NCI-H748 (cell line): ENCODE data around the gene TRIM9.
A peak's percentile ranks its signal among the peaks of the same experiment; 100 is the strongest.

Experiments
- DNase-seq: peaks from one replicate; lab custom pipeline; 2025; ENCODE audit not compliant: unreplicated experiment; lab: John Stamatoyannopoulos, UW

Gene TRIM9

DNA sequence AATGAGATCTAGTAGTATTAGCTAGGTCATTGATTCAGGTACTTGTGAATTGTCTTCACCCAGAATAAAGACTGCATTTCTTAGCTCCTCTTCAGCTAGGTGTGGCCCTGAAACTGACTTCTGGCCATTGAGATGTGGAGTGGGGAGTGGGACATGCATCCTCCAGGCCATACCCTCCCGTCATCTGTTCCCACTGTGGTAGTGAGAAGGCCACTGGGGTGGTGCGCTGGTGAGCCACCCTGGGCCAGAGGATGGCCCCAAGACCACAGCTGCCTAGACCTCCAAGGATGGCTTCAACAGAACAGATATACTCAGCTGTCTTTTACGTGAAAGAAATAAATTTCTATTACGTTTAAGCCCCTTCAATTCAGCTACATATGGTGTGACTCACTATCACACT, 36.5 kb downstream of the TRIM9 start:
- no peak for DNase-seq

DNA sequence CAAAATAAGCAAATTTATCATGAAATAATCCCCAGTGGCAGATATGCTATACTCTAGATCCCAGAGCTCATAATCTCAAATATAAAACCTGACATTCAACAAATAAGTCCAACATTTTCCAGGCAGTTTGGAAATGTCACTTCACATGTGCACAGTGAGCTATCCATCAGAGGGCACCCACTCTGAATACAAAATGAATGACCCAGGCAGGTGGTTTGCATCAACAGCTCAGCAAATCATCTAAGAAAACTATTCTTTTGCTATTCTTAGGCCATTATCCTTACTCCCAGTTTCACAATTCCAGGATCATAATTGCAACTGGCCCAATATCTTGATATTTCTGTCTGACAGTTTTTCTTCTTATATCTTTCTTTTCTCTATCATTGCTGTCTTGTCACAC, 38.5 kb downstream of the TRIM9 start:
- DNase-seq = peak; percentile 6

DNA sequence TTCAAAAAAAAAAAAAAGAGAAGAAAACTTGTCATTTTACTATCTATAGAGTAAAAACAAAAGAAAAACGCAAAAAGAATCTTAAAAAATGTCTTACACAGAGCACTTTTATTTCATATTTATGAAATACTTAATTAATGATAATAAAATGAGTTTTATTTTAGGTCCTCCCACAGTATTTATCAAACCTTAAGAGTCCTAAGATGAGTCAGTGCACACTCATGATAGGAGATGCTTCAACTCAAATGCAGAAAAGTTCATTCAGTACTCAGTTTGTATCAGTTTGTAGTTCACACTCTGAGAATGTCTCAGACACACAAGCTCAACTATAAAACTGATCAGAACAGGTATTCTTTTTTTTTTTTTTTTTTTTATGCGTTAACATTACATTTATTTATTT, 41.7 kb downstream of the TRIM9 start:
- no peak for DNase-seq

DNA sequence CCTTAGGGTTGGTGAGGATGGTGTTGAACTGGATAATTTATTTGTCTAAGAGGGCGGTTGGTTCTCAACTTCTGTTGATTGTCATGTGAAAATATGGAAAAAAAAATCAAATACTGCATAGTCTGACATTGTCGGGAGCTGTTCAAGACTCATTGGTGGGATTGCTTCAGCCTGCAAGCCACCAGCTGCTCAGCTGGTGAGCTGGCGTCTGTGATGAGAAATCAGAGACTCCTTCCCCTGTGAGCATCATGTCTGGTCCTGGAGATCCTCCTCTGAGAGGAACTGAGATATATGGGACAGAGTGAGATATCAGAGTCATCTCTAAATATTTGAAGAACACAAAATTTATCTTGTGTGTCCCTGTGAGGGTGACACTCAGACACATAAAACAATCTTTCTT, 49.9 kb downstream of the TRIM9 start:
- DNase-seq = no peak

DNA sequence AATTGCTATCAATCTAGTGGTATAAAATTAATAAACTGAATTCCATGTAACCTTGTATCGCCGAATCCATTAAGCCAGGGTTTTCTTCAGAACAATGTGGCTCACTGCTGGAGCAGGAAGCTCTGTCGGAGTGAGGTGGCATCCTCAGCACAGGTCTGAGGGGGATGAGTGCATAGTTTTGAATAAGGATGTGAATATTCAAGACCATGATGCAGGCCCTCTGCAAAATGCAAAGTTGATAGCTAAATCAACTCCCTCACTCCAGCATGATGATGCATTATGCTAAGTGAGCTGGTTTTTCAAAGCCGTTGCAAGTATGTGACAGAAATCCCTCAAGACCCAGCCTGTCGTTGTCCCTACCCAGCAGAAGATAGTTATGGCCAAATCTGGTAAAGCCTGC, 53.0 kb downstream of the TRIM9 start:
- no peak for DNase-seq

DNA sequence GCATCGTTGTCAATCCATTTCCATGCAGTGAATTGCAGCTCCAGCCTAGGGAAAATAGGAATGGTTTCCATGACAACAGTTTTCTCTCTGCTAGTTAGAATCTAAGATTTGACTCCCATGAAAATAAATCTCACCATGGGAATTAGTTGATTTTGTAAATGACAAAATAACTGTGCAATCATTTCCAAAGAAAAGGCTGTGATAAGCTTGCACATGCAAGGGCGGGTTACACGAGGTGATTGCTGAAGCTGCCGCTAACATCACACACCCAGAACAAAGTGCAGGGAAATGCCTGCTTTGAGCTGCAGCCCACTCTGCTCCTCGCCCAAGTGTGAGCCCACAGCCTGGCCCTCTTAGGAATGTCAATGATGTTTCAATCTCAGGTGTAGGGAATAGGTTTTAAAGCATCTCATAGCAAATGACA, 53.8 kb downstream of the TRIM9 start:
- no peak for DNase-seq

DNA sequence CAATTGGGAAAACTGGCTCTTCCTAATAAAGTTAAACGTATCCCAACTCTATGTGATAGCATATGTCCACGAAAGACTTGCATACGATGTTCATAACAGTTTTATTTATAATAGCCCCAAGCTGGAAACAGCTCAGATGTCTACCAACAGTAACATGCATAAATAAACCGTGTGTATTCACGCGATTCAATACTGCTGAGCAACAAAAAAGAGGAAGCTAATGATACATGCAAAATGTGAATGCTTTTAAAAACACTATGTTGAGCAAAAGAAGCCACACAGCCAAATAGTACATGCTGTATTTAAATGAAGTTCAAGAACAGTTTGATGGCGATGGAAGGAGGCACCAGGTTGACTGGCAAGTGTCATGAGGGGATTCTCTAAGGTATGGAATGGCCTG, 55.7 kb downstream of the TRIM9 start:
- DNase-seq = no peak

DNA sequence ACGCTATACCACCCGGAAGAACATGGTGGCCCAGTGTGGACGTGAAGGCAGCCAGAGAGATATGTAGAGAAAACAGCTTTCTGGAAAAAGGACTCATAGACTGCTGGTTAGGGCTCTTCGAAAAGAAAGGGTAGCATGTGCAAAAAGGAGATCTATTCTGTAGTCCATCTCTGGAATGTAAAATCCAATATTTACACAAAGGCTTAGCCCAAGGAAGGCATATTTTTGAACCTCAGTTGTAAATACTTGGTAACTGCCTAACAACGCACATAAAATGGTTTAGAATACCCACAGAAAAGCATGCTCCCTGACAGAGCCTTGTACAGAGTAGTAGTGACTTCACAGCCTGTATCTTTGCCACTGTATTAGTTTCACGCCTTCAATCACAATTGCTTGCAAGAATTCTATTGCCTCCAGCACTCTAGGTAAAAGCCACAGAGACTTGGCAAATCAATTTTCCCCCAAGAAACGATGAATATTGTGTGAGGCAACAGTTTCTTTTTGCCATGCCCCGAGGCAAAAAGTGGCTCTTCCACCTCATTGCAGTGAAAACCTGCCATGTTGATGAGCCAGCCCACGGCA, 59.2 kb downstream of the TRIM9 start:
- peak; percentile 15 for DNase-seq

DNA sequence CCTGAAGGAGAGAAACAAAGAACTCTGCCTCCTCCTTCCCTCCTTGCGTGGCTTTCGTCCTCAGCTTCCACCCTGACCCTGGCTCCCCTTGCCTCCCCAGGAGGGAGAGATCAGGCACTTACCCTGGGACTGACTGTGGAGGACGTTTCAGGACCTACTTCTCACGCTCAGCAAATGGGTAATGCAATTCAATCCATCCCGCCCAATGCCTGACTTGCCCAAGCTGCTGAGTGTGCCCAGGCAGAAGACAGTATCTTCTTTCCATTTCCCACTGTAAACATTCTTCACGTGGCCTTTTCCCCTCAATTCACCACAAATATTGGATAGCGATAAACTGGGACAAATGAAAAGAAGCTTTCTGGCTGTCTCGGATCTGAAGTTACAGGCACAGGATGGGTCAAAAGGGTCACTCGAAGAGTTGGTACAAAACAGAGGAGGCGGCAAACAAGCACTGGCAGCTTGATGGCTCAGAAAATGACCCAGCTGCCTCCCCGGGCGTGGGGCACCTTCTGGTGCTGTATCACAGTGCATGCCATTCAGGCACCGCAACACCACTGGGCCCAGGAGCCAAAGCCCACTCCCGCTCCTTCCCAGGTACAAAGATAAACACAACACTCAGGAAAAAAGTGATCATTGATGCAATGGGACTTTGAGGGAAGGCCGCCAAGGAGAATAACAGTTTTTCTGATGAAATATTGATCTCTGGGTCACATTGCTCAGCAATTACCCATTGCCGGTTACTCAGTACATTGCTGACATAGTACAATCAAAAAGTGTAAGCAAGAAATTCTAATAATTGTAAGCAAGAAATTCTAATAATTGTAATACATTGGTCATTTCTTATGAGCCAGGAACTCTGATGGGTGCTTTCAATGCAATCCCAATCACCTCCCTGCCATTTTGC, 65.8 kb downstream of the TRIM9 start:
- DNase-seq = no peak

DNA sequence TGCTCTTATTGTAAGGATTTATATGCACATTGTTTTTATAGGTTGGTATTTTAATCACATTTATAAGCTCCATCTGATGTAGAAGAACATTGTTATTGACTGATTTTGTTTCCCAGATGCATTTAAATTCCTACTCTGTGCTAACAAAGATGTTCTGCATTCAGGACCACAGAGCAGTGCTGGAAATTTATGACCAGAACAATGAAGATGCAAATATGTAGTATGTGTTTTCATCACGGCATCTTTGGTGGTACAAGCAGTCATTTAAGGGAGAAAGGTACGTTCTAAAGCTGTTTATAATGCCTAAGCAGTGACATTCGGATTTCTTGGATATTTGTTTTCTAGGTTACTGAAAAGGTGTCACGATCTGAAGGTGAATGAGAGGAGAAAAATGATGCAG, 66.5 kb downstream of the TRIM9 start:
- DNase-seq = no peak

DNA sequence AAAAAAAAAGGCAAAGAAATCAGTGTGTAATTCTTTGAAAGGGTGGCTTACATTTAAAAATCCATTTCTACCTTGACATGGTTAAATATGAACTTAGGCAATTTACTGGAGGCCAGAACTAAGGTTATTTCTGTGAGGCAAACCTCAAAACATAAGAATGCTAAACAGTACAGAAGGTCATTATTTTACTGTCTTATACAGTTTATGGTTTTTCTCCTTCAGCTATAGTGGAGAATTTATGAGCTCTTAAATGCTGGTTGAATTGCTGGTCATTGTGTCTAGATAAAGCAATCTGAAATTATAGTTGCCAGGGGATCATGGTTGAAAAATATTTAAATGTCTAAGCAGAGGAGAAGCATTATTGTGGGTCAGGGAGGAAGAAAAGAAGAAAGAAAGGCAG, 70.5 kb downstream of the TRIM9 start:
- no peak for DNase-seq

DNA sequence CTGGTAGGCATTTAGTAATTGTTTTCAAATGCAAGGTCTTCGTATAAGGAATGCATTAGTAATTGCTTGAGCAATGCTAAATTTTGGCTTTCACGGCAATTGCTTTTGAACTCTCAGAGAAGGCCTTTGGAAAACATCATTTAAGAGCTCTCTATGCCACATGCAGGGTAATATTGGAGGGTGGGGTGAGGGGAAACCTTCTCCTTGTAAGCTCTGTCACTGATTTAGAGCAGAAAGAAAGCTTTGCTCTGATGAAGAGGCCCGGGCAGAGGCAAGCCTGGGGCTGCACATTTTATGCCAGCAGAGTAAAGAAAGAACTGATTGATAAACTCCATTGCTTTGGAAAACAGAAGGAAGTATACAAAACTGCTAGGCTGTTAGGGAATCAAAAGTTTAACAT, 70.9 kb downstream of the TRIM9 start:
- DNase-seq = no peak

DNA sequence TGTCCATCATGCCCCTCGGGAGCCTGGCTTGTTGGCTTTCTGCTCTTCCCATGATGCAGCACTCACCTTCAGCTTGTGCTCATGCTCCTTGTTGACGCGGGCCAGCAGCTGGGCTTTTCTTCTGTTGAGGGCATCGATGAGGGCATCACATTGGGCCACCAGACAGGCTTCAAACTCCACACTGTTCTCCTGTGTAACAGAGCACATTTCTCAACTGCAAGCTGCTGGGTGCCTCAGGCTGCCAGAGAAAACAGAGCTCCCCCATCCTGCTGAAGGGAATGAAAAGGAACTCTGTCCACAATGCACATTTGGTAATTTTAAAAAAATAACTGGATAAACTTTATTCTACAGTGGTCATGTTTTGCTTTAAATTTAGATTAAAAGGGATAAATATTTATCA, 72.1 kb downstream of the TRIM9 start:
- no peak for DNase-seq

DNA sequence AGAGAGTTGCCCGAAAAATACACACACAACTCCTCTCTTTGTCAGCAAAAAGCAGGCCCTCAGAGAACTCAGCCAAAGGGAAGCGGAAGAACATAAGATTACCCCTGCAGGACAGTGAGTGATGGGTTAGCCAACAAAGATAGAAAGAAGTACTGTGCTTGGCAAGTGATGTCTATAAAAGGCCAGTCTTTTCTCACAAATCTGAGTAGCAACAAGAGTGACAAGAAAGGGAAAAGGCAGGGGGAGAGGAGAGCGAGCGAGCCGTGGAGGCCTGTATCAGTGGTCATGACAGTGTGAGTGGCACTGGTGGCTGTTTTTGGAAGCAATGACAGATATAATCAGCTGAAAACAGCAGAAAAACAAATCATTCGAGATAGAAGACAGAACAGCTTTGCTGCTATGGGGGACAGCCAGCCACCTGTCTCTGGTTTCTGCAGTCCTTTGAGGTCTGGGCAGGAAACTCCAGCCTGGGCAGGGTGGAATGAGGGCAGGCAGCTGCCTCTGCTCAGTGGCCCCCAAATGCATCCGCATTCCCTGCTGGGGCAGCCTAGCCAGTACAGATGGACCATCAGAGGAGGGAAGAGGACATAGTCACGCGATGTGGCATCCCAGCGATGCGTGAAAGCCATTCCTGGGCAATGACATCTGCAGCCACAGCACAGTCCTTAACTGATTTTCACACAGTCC, 74.7 kb downstream of the TRIM9 start:
- DNase-seq = no peak

DNA sequence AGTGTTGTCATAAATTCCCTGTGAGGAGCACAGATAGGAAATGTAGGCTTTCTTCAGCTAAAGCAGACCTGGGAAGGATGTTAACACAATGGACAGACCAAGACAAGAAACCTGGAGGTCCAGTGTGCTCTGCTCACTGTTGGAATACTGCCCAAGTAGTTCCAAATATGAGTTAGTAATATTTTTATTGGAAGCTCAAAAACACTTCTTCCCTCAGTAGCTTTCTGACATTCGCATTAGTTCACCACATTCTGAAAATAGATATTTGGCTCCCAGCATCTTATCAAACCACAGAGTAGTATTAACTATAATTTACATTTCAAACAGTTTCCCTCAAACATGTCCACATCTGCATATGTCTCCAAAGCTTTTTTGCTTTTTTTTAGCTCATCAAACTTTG, 75.8 kb downstream of the TRIM9 start:
- no peak for DNase-seq

DNA sequence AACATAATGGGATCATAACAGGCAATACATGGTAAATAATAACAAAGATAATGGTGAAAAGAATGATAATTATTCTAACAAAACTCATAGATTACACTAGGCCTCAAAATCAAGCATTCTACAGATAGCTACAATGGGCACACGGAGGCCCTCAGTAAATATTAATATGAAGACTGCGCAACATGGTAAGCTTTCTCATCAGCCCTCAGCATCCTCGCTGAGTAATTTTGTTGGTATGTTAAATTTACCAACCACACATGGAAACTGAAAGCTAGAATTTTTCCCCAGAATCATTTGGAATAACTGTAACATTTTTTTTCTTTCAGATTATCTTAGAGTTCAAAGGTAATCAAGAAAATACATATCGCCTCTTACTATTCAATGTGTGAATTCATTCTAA, 76.4 kb downstream of the TRIM9 start:
- DNase-seq = no peak

DNA sequence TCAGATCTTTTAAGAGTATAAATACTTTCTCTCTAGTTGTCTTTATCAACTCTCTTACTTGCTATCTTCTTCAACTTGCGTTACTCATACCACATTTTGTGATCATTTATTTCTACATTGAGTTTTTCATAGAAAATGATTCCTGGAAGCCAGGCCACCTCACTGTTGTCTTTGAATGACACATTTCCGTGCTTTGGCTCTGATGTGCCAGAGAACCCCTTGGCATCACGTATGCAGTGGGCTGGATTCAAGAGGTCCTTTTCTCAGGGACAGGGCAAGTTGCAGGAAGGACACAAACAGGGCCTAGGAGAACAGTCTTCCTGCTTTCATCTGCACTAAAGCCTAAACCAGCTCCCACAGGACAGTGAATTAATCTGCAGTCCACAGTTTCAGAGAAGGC, 80.3 kb downstream of the TRIM9 start:
- DNase-seq = no peak

DNA sequence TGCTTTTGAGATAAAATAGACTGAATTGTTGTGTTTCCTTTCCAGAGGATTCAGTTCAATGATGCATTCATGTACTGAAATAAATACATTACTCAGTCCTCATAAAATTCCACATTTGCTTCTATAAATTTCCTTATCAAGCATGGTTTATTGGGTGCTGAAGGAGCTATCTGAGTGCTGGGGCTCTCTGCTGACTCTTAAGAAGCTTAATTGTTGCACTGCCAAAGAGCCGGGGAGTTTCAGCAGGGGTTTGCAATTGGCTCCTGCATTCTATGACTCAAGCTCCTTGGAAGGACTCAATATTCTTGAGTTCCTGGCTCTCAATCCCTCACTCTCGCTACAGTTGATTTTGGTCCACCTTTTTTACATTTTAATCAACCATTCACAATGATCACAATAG, 80.8 kb downstream of the TRIM9 start:
- DNase-seq = no peak

DNA sequence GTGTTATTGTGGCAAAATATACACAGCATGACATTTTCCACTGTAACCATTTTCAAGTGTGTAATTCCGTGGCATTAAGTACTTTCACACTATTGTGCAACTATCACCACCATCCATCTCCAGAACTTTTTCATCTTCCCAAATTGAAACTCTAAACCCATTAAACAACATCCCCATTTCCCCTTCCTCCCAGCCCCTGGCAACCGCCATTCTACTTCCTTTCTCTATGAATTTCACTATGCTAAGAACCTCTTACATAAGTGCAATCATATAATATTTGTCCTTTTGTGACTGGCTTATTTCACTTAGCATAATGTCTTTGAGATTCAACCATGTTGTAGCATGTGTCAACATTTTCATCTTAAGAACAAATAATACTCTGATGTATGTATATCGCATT, 82.8 kb downstream of the TRIM9 start:
- DNase-seq = no peak

DNA sequence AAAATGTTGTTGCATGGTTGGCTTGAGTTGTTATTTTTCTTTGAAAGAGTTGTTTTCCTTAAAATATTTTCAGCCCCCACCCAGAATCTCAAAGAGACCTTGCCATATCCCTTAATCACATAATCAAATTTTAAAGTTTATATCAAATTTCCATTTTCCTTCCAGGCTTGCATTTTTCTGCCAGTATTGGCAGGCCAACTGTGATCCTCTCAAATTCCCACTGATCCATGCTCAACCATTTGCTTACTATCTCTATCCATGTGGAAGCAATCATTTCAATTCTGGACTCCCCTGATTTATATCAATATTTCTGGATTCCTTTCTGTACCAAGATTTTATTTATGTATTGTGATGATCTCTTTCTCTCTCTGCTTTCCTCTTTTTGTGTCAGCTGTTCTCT, 86.5 kb downstream of the TRIM9 start:
- no peak for DNase-seq

DNA sequence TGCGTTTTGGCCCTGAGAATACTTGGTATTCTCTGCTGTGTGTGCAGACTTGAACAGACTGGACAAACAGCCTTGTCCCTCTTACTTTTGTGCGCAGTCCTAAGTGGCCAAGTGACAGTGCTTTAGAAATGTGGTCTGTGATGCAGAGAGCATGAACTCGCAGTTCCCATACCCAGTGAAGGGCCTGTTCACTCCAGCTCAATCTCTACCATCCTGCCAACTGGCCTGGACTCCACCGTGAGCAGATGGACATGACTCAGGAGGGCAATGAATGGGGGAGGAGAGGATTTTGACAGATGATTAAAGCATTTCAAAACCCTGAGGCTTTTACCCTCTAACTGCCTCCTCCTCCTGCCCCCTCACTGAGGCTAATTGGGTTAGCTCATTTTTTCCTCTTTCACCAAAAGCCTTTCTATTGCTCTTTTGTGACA, 88.1 kb downstream of the TRIM9 start:
- no peak for DNase-seq

DNA sequence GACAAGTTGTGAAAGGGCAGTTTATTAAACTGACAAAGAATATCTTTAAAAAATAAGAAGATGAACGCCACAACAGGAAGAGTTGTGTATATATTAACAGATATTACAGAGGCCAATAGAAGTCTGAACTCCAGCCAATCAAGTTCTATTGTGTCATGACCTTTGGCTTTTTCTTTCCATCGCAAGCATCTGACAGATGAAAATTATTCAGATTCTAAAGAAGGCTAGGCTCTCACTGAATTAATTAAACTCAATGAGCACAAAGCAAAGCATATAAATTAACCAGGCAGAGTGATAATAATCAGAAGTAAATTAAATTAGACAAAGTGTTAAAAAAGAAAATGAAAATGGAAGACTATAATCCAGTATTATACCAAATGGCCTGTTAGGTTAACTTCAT, 88.6 kb downstream of the TRIM9 start:
- no peak for DNase-seq
